ENCODE data around the gene HERPUD2. TPM values are rescaled to one million over a fixed set of nuclear protein-coding genes. Genes with fewer than 3 reads are reported as not detected.
"Not testable (repeated sequence)": the region's sequence is repeated elsewhere in the genome, so short reads cannot be mapped to it uniquely, and the experiment has no call there.

HERPUD2 gene
- total and polyA plus RNA-seq, 2 experiments from 2014 or later: 25.5 to 28.0 TPM

- Histone ChIP-seq H3K79me2 (peaks cover 93% of the 10 kb centered on the region), H3K9me2 (replicated peaks; ENCODE audit: insufficient read depth) (no peaks in the 10 kb centered on the region), H3K4me3 (no peak overlapping the region), H3K4me1 (ENCODE audit: insufficient read depth) (no peaks in the 10 kb centered on the region), H3K27me3 (no peaks in the 10 kb centered on the region), H4K20me1 (ENCODE audit: insufficient read depth, poor library complexity, severe bottlenecking) (peaks cover 34% of the 10 kb centered on the region), H3K4me2 (no peak overlapping the region), H3K9me3 (ENCODE audit: low read depth) (no peaks in the 10 kb centered on the region), H2AFZ (no peak overlapping the region), H3K27ac (no peak overlapping the region), H3K36me3 (replicated peaks; ENCODE audit: insufficient read depth, low read depth) (no peaks in the 10 kb centered on the region)
- TF ChIP-seq EZH2phosphoT487 (IDR thresholded peaks at IDR 0.05; ENCODE audit: low read depth, severe bottlenecking, unreplicated experiment) (no peak), EZH2 (IDR thresholded peaks at IDR 0.05; ENCODE audit: borderline replicate concordance) (no peak), CTCF (IDR thresholded peaks at IDR 0.05; ENCODE audit: poor library complexity) (no peak)
- 77% methylated on average over 3 of the region's 3 CpGs for WGBS (ENCODE audit: low lambda C conversion rate, missing lambda C conversion rate)
- DNase-seq (ENCODE audit: low spot score): no peak
Observed at GRCh38 chr7:35677582-35678356, 17.2 kb downstream of the HERPUD2 start.

- 94% methylated on average over 1 of the region's 1 CpG for WGBS (ENCODE audit: low lambda C conversion rate, missing lambda C conversion rate)
- H3K4me1 ChIP-seq (ENCODE audit: insufficient read depth): no peaks in the 10 kb centered on the region
- TF ChIP-seq EZH2 (IDR thresholded peaks at IDR 0.05; ENCODE audit: borderline replicate concordance): no peak
- TF ChIP-seq CTCF (IDR thresholded peaks at IDR 0.05; ENCODE audit: poor library complexity): no peak
- TF ChIP-seq EZH2phosphoT487 (IDR thresholded peaks at IDR 0.05; ENCODE audit: low read depth, severe bottlenecking, unreplicated experiment): no peak
Observed at GRCh38 chr7:35676211-35676610, 18.7 kb downstream of the HERPUD2 start.

GRCh38 chr7:35670856-35671569 lies 23.9 kb downstream of the HERPUD2 start:
- Histone ChIP-seq H3K9me2 (replicated peaks; ENCODE audit: insufficient read depth) (no peaks in the 10 kb centered on the region), H2AFZ (no peak overlapping the region), H3K4me1 (ENCODE audit: insufficient read depth) (no peaks in the 10 kb centered on the region), H3K79me2 (peaks cover 60% of the 10 kb centered on the region), H3K27me3 (no peaks in the 10 kb centered on the region), H3K4me3 (no peak overlapping the region), H4K20me1 (ENCODE audit: insufficient read depth, poor library complexity, severe bottlenecking) (peaks cover 5% of the 10 kb centered on the region), H3K36me3 (replicated peaks; ENCODE audit: insufficient read depth, low read depth) (no peaks in the 10 kb centered on the region), H3K4me2 (no peak overlapping the region), H3K27ac (no peak overlapping the region), H3K9me3 (ENCODE audit: low read depth) (no peaks in the 10 kb centered on the region)
- 84% methylated on average over 3 of the region's 3 CpGs for WGBS (ENCODE audit: low lambda C conversion rate, missing lambda C conversion rate)
- DNase-seq (ENCODE audit: low spot score): no peak
- TF ChIP-seq EZH2 (IDR thresholded peaks at IDR 0.05; ENCODE audit: borderline replicate concordance) (no peak), EZH2phosphoT487 (IDR thresholded peaks at IDR 0.05; ENCODE audit: low read depth, severe bottlenecking, unreplicated experiment) (no peak), CTCF (IDR thresholded peaks at IDR 0.05; ENCODE audit: poor library complexity) (no peak)

More at GRCh38 chr7:35676211-35676610, 18.7 kb downstream of the HERPUD2 start:
- Histone ChIP-seq H3K27ac (no peak overlapping the region), H3K79me2 (peaks cover 90% of the 10 kb centered on the region), H3K36me3 (replicated peaks; ENCODE audit: insufficient read depth, low read depth) (no peaks in the 10 kb centered on the region), H2AFZ (no peak overlapping the region), H3K27me3 (no peaks in the 10 kb centered on the region), H3K4me3 (no peak overlapping the region), H3K9me2 (replicated peaks; ENCODE audit: insufficient read depth) (no peaks in the 10 kb centered on the region), H3K4me2 (no peak overlapping the region), H4K20me1 (ENCODE audit: insufficient read depth, poor library complexity, severe bottlenecking) (peaks cover 31% of the 10 kb centered on the region), H3K9me3 (ENCODE audit: low read depth) (no peaks in the 10 kb centered on the region)
- DNase-seq (ENCODE audit: low spot score): no peak

- not testable (repeated sequence) for H2AFZ ChIP-seq; H3K4me3 ChIP-seq; H3K9me3 ChIP-seq (ENCODE audit: low read depth); H3K36me3 ChIP-seq (replicated peaks; ENCODE audit: insufficient read depth, low read depth); H3K4me2 ChIP-seq; H3K9me2 ChIP-seq (replicated peaks; ENCODE audit: insufficient read depth); H3K27ac ChIP-seq; DNase-seq (ENCODE audit: low spot score); H3K4me1 ChIP-seq (ENCODE audit: insufficient read depth); H4K20me1 ChIP-seq (ENCODE audit: insufficient read depth, poor library complexity, severe bottlenecking); H3K27me3 ChIP-seq
- peaks cover 15% of the 10 kb centered on the region for H3K79me2 ChIP-seq
- WGBS (ENCODE audit: low lambda C conversion rate, missing lambda C conversion rate): 96% methylated on average over 4 of the region's 4 CpGs
Observed at GRCh38 chr7:35660411-35660810, 34.5 kb downstream of the HERPUD2 start.

Data from hepatocyte (in vitro differentiated cells).